Endodermal cell (in vitro differentiated cells): ENCODE results near the gene HOXA9. TPM values are rescaled to one million over a fixed set of nuclear protein-coding genes. Genes with fewer than 3 reads are reported as not detected.

Experiments
- DNase-seq: peaks from one replicate; pipeline ENCODE4 v3.0.0-alpha.2; 2017
- H3K27ac ChIP-seq: 2 replicates; pipeline ENCODE4 v1.5.1; 2013; ENCODE audit warnings: mild to moderate bottlenecking, low read depth, low read length, moderate library complexity
- H3K27me3 ChIP-seq: 2 replicates; pipeline ENCODE4 v1.6.1; 2013; ENCODE audit warnings: mild to moderate bottlenecking, low read length, moderate library complexity; ENCODE audit not compliant: insufficient read depth, control insufficient read depth, poor library complexity, severe bottlenecking
- H3K36me3 ChIP-seq: 2 replicates; pipeline ENCODE4 v1.7.0; 2013; ENCODE audit warnings: mild to moderate bottlenecking, low read length, moderate library complexity; ENCODE audit not compliant: control insufficient read depth, insufficient read depth
- H3K4me1 ChIP-seq: one replicate; pipeline ENCODE4 v1.7.0; 2013; ENCODE audit warnings: low read length; ENCODE audit not compliant: control insufficient read depth, insufficient read depth
- H3K4me3 ChIP-seq: 2 replicates; pipeline ENCODE4 v1.5.1; 2013; ENCODE audit warnings: mild to moderate bottlenecking, low read length, moderate library complexity
- H3K9ac ChIP-seq: 2 replicates; pipeline ENCODE4 v1.6.1; 2013; ENCODE audit warnings: mild to moderate bottlenecking, low read length, moderate library complexity; ENCODE audit not compliant: poor library complexity, severe bottlenecking; ENCODE audit errors: extremely low read depth
- H3K9me3 ChIP-seq: 2 replicates; pipeline ENCODE4 v1.6.1; 2013; ENCODE audit warnings: mild to moderate bottlenecking, low read length, moderate library complexity; ENCODE audit not compliant: control insufficient read depth
- H3K27ac Mint-ChIP-seq: 2 replicates; pipeline ENCODE4 v1.8.0; 2020; ENCODE audit warnings: mixed read lengths
- H3K27me3 Mint-ChIP-seq: 2 replicates; pipeline ENCODE4 v1.8.0; 2021; ENCODE audit warnings: mild to moderate bottlenecking, mixed read lengths; ENCODE audit not compliant: insufficient read depth
- H3K36me3 Mint-ChIP-seq: 2 replicates; pipeline ENCODE4 v1.8.0; 2020; ENCODE audit warnings: low read depth, mixed read lengths
- H3K4me1 Mint-ChIP-seq: 2 replicates; pipeline ENCODE4 v1.8.0; 2020; ENCODE audit warnings: mixed read lengths
- H3K4me3 Mint-ChIP-seq: 2 replicates; pipeline ENCODE4 v1.8.0; 2020; ENCODE audit warnings: mild to moderate bottlenecking, moderate library complexity, mixed read lengths
- H3K9me3 Mint-ChIP-seq: 2 replicates; pipeline ENCODE4 v1.8.0; 2020; ENCODE audit warnings: mild to moderate bottlenecking, mixed read lengths
- WGBS, 2 experiments: methylation state at CpG; one replicate each; pipeline versions ENCODE4 v1.1.5 to v1.1.7; 2013; ENCODE audit warnings: missing lambda C conversion rate in 2 of 2, mixed read lengths in 1 of 2; ENCODE audit not compliant: insufficient coverage in 1 of 2, insufficient read length in 1 of 2; 5-methylcytosine and 5-hydroxymethylcytosine counted together
- total RNA-seq, 2 donors: library from RNA; stranded (reverse); fragmentation: NEBNext Ultra II Directional in 1 of 2; extraction: Animal tissue kit (Norgen Biotek cat#: 25700) in 1 of 2; gene quantifications; 2 replicates in 1 of 2; 3 replicates in 1 of 2; pipeline ENCODE4 v1.2.1, GENCODE V29; 2021
- TF ChIP-seq, protein P1 (sequence below): fragments of 200-600 bp; sonication (generic); conservative IDR thresholded peaks from 2 replicates; pipeline ENCODE4 v1.5.0; 2021; ENCODE audit warnings: antibody characterized with exemption, mild to moderate bottlenecking

Gene HOXA9
- total RNA-seq, 2 donors from 2014 or later: not detected

DNA sequence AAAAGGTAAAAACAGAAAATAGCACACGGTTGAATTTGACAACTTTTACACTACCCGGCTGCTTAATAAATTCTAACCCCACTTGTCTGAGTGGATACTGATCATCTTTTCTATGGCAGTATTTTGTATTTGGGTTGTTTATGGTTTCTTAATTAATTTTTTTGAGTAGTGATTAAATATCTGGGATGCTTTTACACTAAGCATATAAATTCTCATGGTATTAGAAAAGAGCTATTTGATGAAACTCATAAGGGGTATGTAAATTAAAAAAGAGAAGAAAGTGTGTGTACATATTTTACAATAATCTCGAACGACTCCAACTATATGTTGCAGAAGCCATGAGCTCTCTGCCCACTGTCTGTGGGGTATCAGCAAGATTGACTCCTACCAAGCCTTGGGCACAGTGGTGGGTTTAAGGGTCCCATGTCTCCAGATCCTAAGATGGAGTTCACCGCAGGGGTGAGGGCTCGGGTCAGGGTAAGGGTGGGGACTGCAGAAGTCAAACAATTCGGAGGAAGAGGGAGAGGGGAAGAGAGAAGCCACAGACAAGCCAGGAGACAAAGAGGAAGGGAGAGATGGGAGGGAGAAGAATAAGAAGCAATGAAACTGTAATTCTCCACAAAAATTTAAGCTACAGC is 42.1 kb upstream of the HOXA9 start:
- Histone ChIP-seq H3K36me3 (no peaks in the 10 kb centered on the region), H3K9me3 (no peaks in the 10 kb centered on the region), H3K27ac (no peak overlapping the region), H3K27me3 (peaks cover 100% of the 10 kb centered on the region), H3K9ac (no peak overlapping the region), H3K4me3 (no peak overlapping the region), H3K4me1 (peaks cover 4% of the 10 kb centered on the region)
- Mint-ChIP-seq H3K27me3 (peaks cover 100% of the 10 kb centered on the region), H3K9me3 (no peaks in the 10 kb centered on the region), H3K36me3 (no peaks in the 10 kb centered on the region), H3K27ac (no peak overlapping the region), H3K4me3 (no peak overlapping the region), H3K4me1 (peaks cover 10% of the 10 kb centered on the region)
- whole genome bisulfite sequencing, 2 experiments: 34 to 53% methylated on average over 3 to 7 of the region's 7 CpGs
- TF ChIP-seq, protein P1, sequence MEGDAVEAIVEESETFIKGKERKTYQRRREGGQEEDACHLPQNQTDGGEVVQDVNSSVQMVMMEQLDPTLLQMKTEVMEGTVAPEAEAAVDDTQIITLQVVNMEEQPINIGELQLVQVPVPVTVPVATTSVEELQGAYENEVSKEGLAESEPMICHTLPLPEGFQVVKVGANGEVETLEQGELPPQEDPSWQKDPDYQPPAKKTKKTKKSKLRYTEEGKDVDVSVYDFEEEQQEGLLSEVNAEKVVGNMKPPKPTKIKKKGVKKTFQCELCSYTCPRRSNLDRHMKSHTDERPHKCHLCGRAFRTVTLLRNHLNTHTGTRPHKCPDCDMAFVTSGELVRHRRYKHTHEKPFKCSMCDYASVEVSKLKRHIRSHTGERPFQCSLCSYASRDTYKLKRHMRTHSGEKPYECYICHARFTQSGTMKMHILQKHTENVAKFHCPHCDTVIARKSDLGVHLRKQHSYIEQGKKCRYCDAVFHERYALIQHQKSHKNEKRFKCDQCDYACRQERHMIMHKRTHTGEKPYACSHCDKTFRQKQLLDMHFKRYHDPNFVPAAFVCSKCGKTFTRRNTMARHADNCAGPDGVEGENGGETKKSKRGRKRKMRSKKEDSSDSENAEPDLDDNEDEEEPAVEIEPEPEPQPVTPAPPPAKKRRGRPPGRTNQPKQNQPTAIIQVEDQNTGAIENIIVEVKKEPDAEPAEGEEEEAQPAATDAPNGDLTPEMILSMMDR: no peak
- no peak for DNase-seq

DNA sequence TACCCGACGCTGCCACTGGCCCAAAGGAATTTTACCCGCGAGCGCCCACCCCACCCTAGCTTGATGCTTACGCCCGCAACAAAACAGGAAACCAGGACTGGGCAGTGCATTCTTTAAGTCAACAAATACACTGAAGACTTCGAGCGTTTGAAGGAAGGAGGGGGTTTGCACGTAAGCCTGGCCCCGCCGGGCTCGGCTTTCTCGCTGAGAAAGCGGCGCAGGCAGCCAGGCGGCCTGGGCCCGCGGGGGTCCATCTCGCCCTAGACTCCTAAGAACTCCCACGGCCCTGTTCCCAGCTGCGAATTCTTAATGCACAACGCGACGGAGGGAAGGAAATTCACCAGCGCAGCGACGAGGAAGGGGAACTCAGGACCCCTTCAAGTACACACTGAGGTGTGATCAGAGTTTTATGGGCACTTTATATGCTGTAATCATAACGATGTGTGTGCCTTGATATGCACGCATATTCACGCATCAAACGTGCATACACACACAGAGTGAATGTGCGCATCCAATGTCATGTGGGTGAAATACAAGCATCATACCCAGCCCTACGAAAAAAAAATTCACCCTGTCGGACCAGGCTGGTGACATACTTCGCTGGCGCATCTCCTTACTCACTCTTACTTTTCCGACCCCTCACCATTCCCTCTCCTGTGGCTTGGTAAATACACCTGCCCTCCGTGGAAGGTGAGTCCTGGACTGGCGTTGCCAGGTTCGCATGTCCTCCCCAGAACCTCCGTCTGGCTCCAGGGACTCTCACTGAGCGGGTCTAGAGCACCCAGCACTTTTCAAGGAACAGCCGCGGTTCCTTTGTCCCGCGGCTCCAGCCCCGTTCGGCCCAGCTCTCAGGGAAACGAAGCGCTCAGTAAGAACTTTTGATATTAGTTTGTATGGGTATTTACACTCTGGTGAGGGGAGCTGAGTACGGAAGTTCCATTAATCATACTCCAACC is 40.3 kb upstream of the HOXA9 start:
- Histone ChIP-seq H3K36me3 (no peaks in the 10 kb centered on the region), H3K27me3 (peaks cover 100% of the 10 kb centered on the region), H3K27ac (no peak overlapping the region), H3K4me1 (peaks cover 4% of the 10 kb centered on the region), H3K9ac (no peak overlapping the region), H3K4me3 (peak overlapping the region; percentile 1), H3K9me3 (no peaks in the 10 kb centered on the region)
- no peaks in the 10 kb centered on the region for H3K36me3 Mint-ChIP-seq
- peak overlapping the region; percentile 30 for H3K4me3 Mint-ChIP-seq
- peak; percentile 68 for DNase-seq
- peaks cover 100% of the 10 kb centered on the region for H3K27me3 Mint-ChIP-seq
- H3K27ac Mint-ChIP-seq: no peak overlapping the region
- WGBS, 2 experiments: 1 to 3% methylated on average over 28 to 52 of the region's 52 CpGs
- TF ChIP-seq, protein P1: no peak
- no peaks in the 10 kb centered on the region for H3K9me3 Mint-ChIP-seq
- H3K4me1 Mint-ChIP-seq: peaks cover 12% of the 10 kb centered on the region

DNA sequence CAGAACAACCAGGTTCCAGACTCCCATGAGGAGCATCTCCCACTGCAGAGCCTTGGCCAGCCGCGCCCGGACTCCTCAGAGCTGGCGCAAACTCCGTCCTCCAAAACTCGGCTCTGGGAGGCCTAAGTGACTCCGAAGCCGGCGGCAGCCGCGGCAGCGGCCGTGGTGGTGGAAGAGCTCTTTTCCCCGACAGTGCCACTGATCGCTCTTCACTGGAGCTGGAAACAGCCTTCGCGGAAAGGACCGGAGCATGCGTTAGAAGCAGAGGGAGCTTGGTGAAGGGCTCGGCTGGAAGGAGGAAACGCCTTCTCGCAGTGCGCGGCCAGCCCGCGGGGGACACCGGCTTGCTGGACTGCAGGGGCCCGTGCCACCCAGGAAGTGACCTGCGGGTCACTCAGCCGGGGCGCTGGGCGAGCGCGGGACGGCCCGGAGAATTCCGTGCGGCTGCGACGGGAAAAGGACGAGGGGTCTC is 39.5 kb upstream of the HOXA9 start:
- Mint-ChIP-seq H3K4me3 (peak overlapping the region; percentile 30), H3K27me3 (peaks cover 98% of the 10 kb centered on the region), H3K4me1 (peaks cover 13% of the 10 kb centered on the region), H3K36me3 (no peaks in the 10 kb centered on the region), H3K27ac (no peak overlapping the region), H3K9me3 (no peaks in the 10 kb centered on the region)
- Histone ChIP-seq H3K4me1 (peaks cover 4% of the 10 kb centered on the region), H3K27ac (no peak overlapping the region), H3K9me3 (no peaks in the 10 kb centered on the region), H3K36me3 (no peaks in the 10 kb centered on the region), H3K9ac (no peak overlapping the region), H3K27me3 (peaks cover 100% of the 10 kb centered on the region), H3K4me3 (peak overlapping the region; percentile 1)
- DNase-seq: peak; percentile 77
- WGBS, 2 experiments: 0 to 4% methylated on average over 12 to 41 of the region's 41 CpGs
- TF ChIP-seq, protein P1: no peak
